Islet of Langerhans (tissue), 1 donor: ENCODE data around the gene OGFOD3.
"Not testable (repeated sequence)": the region's sequence is repeated elsewhere in the genome, so short reads cannot be mapped to it uniquely, and the experiment has no call there.

ENCODE experiments used
- FAIRE-seq: peaks from one replicate; lab custom pipeline; 2011; peaks lifted over from hg19 to GRCh38; lab: Jason Lieb, UNC

Gene OGFOD3

GRCh38 chr17:82433560-82434215, 15.3 kb upstream of the OGFOD3 start:
- no peak for FAIRE-seq

DNA sequence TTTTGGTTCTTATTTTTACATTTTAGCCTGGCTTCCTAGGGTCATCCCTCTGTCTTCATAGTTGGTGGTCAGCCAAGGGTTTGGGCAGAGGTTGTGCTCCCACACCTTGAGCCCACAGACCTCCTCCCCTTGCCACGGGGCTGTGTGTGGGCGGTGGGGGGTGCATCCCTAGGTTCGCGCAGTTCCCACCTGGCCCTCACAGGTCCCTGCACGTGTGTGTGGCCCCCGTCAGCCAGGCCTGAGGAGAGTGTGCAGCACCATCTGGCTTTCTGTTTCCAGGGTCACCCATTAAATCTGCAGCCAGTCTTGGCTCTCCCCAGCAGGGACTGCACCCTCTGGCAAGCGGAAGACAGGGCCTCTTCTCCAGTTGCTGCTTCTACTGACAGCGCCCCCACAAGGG, 13.6 kb upstream of the OGFOD3 start:
- no peak for FAIRE-seq

GRCh38 chr17:82429824-82430223, 11.4 kb upstream of the OGFOD3 start:
- FAIRE-seq, result no peak

DNA sequence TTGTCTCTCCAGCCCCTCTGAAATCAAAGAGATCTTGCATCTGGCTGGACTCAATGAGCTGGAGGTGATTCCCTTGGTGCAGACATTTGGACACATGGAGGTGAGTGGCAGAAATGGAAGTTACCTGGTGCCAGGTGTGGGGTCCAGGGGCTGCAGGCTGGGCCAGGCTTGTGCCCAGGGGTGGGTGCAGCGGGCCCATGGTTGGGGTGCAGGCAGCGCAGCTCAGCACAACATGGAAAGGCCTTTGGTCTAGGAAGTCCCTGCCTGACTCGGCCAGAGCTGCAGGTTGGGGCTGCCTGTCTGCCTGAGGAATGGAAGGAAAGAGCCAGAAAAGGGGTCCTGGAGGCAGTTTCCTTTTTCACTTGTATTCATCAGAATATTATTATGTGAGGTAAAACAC, 10.2 kb upstream of the OGFOD3 start:
- no peak for FAIRE-seq

GRCh38 chr17:82424863-82425159, 6.4 kb upstream of the OGFOD3 start:
- no peak for FAIRE-seq

- no peak for FAIRE-seq
Measured at GRCh38 chr17:82424001-82424862, 5.8 kb upstream of the OGFOD3 start.

- no peak for FAIRE-seq
Measured at GRCh38 chr17:82419540-82419939, 1.2 kb upstream of the OGFOD3 start.

DNA sequence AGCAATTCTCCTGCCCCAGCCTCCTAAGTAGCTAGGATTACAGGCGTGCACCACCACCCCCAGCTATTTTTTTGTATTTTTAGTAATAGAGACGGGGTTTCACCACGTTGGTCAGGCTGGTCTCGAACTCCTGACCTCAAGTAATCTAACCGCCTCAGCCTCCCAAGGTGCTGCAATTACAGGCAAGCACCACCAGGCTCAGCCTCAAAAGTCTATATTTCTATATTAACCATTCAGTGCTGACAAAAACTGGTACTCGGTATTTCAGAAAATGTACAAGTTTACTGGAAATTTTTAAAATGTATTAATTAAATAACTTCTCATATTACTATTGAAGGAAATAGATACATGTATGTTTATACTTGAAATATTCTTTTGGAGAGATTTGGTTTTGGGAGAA, 1.6 kb downstream of the OGFOD3 start:
- FAIRE-seq, result no peak

DNA sequence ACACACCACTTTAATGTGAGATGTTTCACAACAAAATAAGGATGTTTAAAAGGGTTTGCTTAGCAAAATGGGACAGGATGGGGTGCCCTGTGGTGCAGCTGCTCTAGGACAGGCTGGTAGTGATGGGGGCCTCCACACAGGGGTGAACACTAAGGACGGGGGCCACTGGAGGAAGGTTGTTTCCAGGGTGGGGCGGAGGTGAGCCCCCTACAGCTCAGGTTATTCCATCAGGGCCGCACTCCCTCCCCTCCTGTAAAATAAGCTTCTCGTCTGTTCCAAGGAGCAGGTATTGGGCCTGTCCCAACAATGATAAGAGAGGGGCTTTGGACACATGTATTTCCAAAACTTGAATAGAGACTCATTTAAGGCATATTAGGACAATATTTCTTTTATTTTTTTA, 2.1 kb downstream of the OGFOD3 start:
- no peak for FAIRE-seq

DNA sequence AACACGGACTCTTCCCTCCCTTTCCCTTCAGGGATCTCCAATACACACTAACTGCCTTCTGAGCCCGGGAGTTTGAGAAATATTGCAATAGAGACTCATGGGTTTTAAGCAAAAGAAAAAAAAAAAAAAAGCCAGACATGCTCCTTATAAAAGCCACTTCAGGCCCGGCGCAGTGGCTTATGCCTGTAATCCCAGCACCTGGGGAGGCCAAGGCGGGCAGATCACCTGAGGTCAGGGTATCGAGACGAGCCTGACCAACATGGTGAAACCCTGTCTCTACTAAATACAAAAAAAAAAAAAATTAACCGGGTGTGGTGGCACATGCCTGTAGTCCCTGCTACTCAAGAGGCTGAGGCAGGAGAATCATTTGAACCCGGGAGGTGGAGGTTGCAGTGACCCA, 2.6 kb downstream of the OGFOD3 start:
- FAIRE-seq, result no peak

DNA sequence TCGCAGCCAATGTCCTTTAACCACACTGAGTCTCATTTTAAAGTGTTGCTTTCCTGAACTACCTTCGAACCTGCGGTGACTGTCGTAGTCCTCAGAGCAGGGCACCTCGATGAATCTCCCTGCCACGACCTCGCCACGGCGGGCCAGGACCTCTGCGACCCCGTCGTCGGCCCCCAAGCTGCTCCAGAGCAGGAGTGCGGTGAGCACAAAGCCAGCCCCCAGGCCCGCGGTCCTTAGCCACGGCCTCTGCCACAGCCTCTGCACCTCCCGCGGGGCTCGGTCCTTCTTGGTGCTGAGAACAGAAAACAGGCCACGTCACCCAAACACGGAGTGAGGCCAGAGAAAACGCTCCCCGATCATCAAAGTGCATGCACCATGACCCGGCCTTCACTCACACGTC, 3.0 kb downstream of the OGFOD3 start:
- FAIRE-seq, result no peak

DNA sequence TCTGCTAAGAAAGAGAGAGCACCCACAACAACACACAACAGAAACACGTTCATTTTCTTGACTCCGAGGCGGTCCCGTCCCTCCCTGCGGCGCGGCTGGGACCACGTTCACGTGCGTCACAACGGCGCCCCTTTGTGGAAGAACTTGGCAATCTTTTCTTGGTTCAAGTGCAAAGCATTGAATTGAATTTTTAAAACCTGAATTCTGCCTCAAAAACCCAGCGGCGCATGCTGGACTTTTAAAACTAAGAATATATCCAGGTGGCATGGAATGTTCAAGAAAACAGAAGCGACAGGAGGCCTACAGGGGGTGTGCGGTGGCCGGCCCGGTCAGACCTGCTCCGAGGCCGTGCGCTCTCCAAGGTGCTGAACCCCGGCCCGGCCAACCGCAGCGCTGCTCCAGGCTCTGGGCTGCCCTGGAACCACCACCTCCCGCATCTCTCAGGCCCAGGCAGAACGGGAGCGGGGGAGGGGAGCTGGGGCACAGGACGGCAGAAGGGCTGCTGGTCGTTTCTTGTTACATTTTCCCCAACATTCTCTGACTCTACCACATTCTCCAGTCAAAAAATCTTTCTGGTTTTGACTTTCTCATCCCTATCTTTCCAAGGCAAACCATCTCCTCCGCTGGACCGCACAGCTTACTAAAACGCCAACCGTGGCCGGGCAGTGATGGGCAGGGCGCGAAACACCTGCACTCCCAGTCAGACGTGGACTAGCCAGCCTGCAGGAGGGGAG, 3.7 kb downstream of the OGFOD3 start:
- no peak for FAIRE-seq

GRCh38 chr17:82412535-82413520, 5.6 kb downstream of the OGFOD3 start:
- FAIRE-seq, result no peak

DNA sequence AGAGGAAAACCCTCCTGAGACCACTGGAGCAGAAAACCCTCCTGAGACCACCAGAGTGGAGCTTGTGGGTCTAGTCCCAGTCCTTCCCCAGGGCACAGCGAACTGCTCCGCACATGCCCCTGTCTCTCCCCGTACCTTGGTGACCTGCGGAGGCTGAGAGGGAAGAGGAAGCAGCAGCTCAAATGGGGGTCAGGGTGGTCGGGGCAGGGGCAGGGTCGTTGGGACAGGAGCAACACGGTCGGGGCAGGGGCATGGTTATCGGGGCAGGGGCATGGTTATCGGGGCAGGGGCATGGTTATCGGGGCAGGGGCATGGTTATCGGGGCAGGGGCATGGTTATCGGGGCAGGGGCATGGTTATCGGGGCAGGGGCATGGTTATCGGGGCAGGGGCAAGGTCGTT, 6.3 kb downstream of the OGFOD3 start:
- not testable (repeated sequence) for FAIRE-seq

- FAIRE-seq, result no peak
Measured at GRCh38 chr17:82411396-82412053, 6.9 kb downstream of the OGFOD3 start.

DNA sequence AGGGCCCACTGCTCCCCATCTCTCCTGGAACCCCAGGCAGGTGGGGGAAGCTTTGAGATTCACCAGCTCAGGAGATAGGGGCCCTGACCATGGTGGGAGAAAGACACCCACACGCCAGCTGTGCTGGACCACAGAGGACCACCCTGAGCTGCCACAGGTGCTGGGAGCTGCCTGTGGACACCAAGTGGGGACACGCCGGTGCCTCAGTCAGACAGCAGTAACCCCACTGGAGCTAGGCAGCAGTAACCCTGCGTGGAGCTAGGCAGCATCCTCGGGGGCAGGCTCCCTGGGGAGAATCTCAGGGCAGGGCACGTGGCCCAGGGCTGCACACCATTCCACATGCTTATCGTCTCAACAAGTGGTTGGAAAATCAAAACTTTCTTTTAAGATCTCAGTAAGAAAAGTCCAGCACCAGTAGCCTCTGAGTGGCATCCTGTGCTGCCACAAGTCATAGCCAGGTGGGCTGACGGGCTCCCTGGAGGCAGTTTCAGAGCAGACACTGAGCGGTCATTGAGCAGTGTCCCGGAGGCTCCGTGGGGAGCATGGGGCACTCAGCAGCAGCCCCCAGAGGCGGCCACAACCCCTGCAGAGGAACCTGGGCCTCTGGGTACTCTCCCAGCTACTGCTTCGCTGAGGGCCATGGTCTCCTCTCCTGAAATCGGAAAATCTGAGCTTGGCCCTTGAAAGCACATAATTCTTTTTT, 8.2 kb downstream of the OGFOD3 start:
- FAIRE-seq, result no peak

DNA sequence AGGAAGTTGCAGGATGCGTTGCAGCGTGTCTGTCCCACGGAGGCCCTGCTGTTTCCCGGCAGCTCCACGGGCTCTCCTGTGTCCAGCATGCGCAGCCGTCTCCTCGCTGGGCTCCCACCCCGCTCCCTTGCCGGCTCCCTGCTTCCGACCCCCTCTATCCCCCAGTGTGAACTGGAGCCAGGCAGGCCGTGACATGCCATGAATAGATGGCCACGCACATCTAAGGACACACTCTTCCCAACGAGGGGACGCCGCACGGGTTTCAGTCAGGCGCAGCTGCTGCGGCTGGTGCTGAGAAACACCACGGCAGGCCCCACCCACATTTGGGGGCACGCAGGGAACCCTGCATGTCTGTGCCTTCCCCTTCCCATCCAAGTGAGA, 9.5 kb downstream of the OGFOD3 start:
- no peak for FAIRE-seq

- no peak for FAIRE-seq
Measured at GRCh38 chr17:82408288-82408937, 10.0 kb downstream of the OGFOD3 start.

- no peak for FAIRE-seq
Measured at GRCh38 chr17:82407255-82407654, 11.1 kb downstream of the OGFOD3 start.

DNA sequence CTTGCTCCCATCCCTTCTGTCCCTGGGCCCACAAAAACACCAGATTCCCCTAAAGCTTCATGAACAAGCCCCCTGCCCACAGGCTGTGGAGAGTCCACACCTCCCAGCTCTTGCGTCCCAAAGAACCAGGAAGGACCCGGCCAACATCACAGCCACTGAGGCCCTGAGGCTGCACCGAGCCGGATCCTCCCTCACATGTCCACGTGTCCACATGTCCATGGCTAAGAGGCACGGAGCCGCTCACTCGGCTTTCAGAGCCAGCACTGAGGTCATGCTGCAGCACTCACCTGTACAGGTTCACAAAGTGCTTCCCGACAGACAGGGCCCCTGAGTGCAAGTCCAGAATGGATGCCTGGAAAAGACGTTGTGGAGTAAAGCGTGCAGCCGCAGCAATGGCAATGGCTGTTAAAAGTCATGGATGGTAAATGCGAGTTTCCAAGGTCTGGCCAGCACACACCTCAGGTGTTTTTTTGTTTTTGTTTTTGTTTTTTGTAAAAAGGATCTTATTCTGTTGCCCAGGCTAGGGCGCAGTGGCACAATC, 12.2 kb downstream of the OGFOD3 start:
- FAIRE-seq, result no peak
